Measurements from ENCODE around the gene NLK. TPM values are rescaled to one million over a fixed set of nuclear protein-coding genes. Genes with fewer than 3 reads are reported as not detected.
"Not testable (repeated sequence)": the region's sequence is repeated elsewhere in the genome, so short reads cannot be mapped to it uniquely, and the experiment has no call there.

NLK gene
- total RNA-seq, 1 experiment from 2014 or later, result 8.5 TPM

- peaks cover 10% of the 10 kb centered on the region for H3K36me3 ChIP-seq
- peak; percentile 6 for DNase-seq
- peaks cover 10% of the 10 kb centered on the region for H3K9me3 ChIP-seq
- H3K27me3 ChIP-seq, result no peaks in the 10 kb centered on the region
- H3K4me3 ChIP-seq, result no peak overlapping the region
Observed at GRCh38 chr17:28086519-28086918, 44.0 kb downstream of the NLK start.

- H3K36me3 ChIP-seq, result peaks cover 10% of the 10 kb centered on the region
- DNase-seq, result no peak
- H3K4me3 ChIP-seq, result no peak overlapping the region
- H3K27me3 ChIP-seq, result no peaks in the 10 kb centered on the region
- peaks cover 10% of the 10 kb centered on the region for H3K9me3 ChIP-seq
Observed at GRCh38 chr17:28087743-28088142, 45.3 kb downstream of the NLK start.

DNA sequence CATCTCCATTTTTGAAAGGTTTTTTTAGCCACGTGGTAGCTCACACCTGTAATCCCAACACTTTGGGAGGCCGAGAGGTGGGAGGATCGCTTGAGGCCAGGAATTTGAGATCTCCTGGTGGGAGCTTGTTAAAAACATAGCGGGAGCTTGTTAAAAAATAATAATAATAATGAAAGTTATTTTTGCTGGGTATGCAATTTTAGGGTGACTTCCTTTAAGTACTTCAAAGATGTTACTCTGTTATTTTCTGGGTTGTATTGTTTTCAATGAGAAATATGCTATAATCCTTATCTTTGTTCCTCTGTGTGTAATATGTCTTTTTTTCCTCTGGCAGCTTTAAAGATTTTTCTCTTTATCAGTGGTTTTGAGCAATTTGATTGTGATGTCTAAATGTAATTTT is 48.1 kb downstream of the NLK start:
- no peak for DNase-seq
- H3K4me3 ChIP-seq, result no peak overlapping the region
- peaks cover 7% of the 10 kb centered on the region for H3K36me3 ChIP-seq
- H3K9me3 ChIP-seq, result peaks cover 10% of the 10 kb centered on the region
- no peaks in the 10 kb centered on the region for H3K27me3 ChIP-seq

DNA sequence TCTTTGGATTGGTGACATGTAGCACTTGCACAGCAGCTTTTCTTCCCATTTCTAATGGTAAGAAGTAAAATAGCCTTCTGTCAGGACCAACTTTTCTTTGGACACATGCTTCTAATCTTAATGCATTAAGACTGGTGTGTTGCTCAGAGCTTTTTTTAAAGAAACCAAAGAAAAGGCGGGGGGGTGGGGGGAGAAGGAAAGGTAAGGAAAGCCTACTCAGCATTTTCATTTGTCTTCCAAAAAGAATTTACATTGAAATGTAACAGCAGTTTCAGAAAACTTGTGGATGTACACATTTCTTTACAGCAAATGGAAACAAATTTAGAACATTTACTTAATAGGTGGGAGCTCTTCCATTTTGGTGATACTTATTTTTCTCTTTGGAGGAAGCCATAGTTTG is 49.6 kb downstream of the NLK start:
- Histone ChIP-seq H3K36me3 (peaks cover 7% of the 10 kb centered on the region), H3K27me3 (no peaks in the 10 kb centered on the region), H3K4me3 (no peak overlapping the region), H3K9me3 (peaks cover 10% of the 10 kb centered on the region)
- no peak for DNase-seq

DNA sequence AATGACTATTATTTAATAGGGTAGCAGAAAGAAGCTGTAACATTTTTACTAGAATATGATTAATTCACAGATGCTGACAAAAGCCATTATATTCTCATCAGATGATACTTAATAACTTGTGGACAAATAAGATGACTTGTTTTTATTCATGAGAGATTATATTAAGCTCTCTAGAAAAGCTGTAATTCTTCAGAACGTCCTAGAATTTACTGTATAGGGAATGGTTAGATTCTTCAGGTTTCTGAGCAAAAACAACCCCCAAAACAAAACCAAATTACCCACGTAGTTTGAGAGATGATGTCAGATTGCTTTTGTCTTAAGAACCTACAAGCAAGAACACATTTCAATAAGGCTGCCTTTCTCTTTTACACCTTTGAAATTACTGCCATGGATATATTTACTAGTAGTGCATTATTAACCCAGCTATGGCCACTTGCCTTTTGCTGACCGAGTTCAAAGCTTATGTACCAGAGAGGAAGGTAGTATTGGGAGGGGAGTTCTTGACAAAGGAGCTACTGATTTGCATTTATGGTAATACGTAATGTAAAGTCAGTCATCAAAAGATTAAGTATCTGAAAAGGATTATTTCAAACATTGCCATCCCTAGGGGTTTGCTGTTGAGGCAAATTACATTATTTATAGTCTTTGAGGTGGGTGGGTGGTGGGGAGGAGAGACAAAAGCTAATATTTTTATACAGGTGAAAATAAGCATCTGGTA is 51.7 kb downstream of the NLK start:
- Histone ChIP-seq H3K9me3 (peaks cover 10% of the 10 kb centered on the region), H3K36me3 (peaks cover 2% of the 10 kb centered on the region), H3K27me3 (no peaks in the 10 kb centered on the region), H3K4me3 (no peak overlapping the region)
- no peak for DNase-seq

- Histone ChIP-seq H3K36me3 (peaks cover 13% of the 10 kb centered on the region), H3K4me3 (no peak overlapping the region), H3K27me3 (no peaks in the 10 kb centered on the region), H3K9me3 (0 out of 2 replicates have a peak, but pooled peaks cover 4% of the 10 kb centered on the region)
- DNase-seq, result no peak
Observed at GRCh38 chr17:28096756-28097155, 54.3 kb downstream of the NLK start.

GRCh38 chr17:28097254-28097653 is 54.8 kb downstream of the NLK start:
- no peaks in the 10 kb centered on the region for H3K27me3 ChIP-seq
- peaks cover 17% of the 10 kb centered on the region for H3K36me3 ChIP-seq
- H3K9me3 ChIP-seq, result 0 out of 2 replicates have a peak, but pooled peaks cover 7% of the 10 kb centered on the region
- DNase-seq, result no peak
- no peak overlapping the region for H3K4me3 ChIP-seq

DNA sequence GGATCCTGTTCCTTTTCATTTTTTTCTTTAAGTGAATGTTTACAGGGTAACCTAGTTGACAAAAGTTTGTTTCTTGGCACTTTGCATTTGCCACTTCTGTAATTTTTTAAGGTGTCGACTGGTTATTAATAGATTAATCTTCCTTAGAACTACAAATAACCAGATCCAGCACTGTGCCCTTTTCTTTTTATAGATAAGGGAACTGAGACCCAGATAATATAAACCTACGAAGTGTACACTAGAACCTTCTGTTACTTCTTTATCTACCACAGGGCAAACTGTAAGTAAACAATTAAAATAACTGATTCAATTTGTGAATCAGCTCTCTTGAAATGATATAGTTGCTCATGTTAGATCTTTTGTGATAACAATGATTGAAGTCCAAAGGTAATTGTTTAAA is 55.4 kb downstream of the NLK start:
- H3K4me3 ChIP-seq, result no peak overlapping the region
- no peaks in the 10 kb centered on the region for H3K27me3 ChIP-seq
- 0 out of 2 replicates have a peak, but pooled peaks cover 8% of the 10 kb centered on the region for H3K9me3 ChIP-seq
- no peak for DNase-seq
- peaks cover 17% of the 10 kb centered on the region for H3K36me3 ChIP-seq

DNA sequence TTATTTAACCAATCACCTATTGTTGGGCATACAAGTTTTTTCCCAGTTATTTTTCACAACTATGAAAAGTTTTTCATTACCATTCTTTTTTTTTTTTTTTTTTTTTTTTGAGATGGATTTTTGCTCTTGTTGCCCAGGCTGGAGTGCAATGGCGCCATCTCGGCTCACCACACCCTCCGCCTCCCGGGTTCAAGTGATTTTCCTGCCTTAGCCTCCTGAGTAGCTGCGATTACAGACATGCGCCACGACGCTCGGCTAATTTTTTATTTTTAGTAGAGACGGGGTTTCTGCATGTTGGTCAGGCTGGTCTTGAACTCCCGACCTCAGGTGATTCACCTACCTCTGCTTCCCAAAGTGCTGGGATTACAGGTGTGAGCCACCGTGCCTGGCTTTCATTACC is 56.1 kb downstream of the NLK start:
- DNase-seq, result not testable (repeated sequence)

GRCh38 chr17:28100251-28100650 is 57.8 kb downstream of the NLK start:
- Histone ChIP-seq H3K9me3 (0 out of 2 replicates have a peak, but pooled peaks cover 8% of the 10 kb centered on the region), H3K27me3 (no peaks in the 10 kb centered on the region), H3K36me3 (peaks cover 23% of the 10 kb centered on the region), H3K4me3 (no peak overlapping the region)
- no peak for DNase-seq

More for the DNA sequence above, 56.1 kb downstream of the NLK start:
- peaks cover 23% of the 10 kb centered on the region for H3K36me3 ChIP-seq
- H3K4me3 ChIP-seq, H3K9me3 ChIP-seq, H3K27me3 ChIP-seq: not testable (repeated sequence)

DNA sequence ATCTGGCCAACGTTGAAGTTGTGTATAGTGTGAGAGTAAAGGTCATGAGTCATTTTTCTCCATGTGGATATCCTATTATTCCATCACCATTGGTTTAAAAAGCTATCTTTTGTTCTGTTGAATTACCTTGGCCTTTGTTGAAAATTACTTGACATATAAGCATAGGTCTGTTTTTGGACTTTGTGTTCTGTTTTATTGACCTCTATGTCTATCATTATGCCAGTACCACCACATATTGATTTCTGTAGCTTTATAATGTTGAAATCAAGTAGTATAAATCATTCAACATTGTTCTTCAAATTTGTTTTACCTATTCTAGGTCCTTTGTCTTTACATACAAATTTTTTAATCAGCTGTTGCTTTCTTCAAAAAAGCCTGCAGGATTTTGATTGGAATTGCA is 58.5 kb downstream of the NLK start:
- no peak overlapping the region for H3K4me3 ChIP-seq
- H3K36me3 ChIP-seq, result peaks cover 23% of the 10 kb centered on the region
- 0 out of 2 replicates have a peak, but pooled peaks cover 8% of the 10 kb centered on the region for H3K9me3 ChIP-seq
- no peak for DNase-seq
- H3K27me3 ChIP-seq, result no peaks in the 10 kb centered on the region

DNA sequence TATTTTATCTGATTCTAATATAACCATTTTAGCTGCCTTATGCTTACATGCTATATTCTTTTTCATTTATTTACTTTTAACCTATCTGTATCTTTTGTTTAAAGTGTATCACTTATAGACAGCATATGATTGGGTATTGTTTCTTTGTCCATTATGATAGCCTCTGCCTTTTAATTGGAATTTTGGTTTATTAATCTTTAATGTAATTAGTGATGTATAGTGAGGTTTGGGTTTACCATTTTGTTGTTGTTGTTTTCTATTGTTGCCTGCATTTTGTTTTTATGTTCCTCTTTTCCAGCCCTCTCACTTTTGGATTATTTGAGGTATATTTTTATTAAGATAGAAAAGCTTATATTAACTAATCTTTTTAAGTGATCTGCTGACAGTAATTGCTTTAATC is 59.4 kb downstream of the NLK start:
- Histone ChIP-seq H3K36me3 (peaks cover 23% of the 10 kb centered on the region), H3K4me3 (no peak overlapping the region), H3K9me3 (0 out of 2 replicates have a peak, but pooled peaks cover 8% of the 10 kb centered on the region), H3K27me3 (no peaks in the 10 kb centered on the region)
- DNase-seq, result no peak

GRCh38 chr17:28105501-28105900 is 63.0 kb downstream of the NLK start:
- H3K4me3 ChIP-seq, result no peak overlapping the region
- H3K27me3 ChIP-seq, result no peaks in the 10 kb centered on the region
- DNase-seq, result no peak
- peaks cover 20% of the 10 kb centered on the region for H3K36me3 ChIP-seq
- H3K9me3 ChIP-seq, result peaks cover 12% of the 10 kb centered on the region; the same call in 1 of the 2 replicates

DNA sequence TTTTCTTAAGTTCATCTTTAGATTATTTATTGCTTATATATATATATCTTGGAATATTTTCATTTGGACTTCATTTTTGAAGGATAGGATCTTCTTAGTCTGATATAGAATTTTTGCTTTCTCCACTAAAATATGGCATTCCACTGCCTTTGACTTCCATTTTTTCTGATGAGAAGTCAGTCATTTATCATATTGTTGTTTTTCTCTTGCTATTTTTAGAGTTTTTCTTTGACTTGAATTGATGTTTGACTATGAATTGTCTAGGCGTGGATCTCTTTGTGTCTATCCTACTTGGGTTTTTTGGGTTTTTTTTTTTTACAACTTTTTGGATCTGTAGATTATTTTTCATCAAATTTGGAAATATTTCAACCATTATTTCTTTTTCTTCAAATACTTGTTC is 67.7 kb downstream of the NLK start:
- no peaks in the 10 kb centered on the region; the same call in 1 of the 2 replicates for H3K36me3 ChIP-seq
- no peak overlapping the region for H3K4me3 ChIP-seq
- H3K9me3 ChIP-seq, result peaks cover 4% of the 10 kb centered on the region; the same call in 1 of the 2 replicates
- DNase-seq, result no peak
- no peaks in the 10 kb centered on the region for H3K27me3 ChIP-seq

- peaks cover 4% of the 10 kb centered on the region; the same call in 1 of the 2 replicates for H3K9me3 ChIP-seq
- no peaks in the 10 kb centered on the region; the same call in 1 of the 2 replicates for H3K36me3 ChIP-seq
- DNase-seq, result peak; percentile 13
- H3K27me3 ChIP-seq, result no peaks in the 10 kb centered on the region
- H3K4me3 ChIP-seq, result no peak overlapping the region
Observed at GRCh38 chr17:28112181-28112580, 69.7 kb downstream of the NLK start.

DNA sequence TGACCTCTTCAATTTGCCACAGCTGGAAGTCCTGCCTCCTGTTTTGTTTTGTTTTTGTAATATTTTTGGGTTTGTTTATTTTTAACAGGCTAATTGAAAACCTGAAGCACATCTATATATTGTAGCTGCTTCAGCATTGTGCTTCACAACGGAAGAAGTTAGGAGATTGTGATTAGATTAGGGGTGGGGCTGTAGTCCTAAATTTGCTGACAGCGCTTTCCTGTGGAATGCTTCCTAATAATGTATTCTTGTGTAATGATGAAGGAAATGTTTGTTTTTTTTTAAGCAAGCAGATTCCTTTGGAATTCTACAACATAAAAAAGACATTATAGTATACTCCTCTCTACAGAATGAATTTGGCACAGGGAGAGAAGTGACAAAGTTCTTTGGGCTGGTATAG is 70.1 kb downstream of the NLK start:
- Histone ChIP-seq H3K27me3 (no peaks in the 10 kb centered on the region), H3K4me3 (no peak overlapping the region), H3K36me3 (no peaks in the 10 kb centered on the region; the same call in 1 of the 2 replicates), H3K9me3 (peaks cover 4% of the 10 kb centered on the region; the same call in 1 of the 2 replicates)
- no peak for DNase-seq

- Histone ChIP-seq H3K36me3 (no peaks in the 10 kb centered on the region; the same call in 1 of the 2 replicates), H3K27me3 (no peaks in the 10 kb centered on the region), H3K9me3 (peaks cover 4% of the 10 kb centered on the region; the same call in 1 of the 2 replicates), H3K4me3 (no peak overlapping the region)
- DNase-seq, result no peak
Observed at GRCh38 chr17:28113269-28113668, 70.8 kb downstream of the NLK start.

DNA sequence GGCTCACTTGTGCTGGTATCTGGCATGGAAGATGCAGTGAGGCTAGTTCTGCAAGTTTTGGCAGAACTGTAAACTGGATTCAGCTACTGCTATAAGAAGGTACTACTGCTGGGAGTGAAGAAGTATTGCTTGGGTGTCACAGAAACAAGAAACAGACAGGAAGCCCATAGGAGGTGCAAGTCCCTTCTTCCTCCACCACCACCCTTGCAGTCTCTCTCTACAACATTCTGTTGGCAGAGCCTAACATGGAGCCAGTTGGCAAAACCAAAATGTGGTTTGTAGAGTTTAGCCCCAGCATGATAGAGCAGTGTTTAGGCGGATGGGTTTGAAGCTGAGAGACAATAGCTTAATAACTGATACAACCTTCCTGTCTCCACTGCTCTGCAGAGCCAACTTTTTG is 72.6 kb downstream of the NLK start:
- no peak for DNase-seq
- H3K9me3 ChIP-seq, result no peaks in the 10 kb centered on the region; the same call in 1 of the 2 replicates
- H3K4me3 ChIP-seq, result no peak overlapping the region
- H3K27me3 ChIP-seq, result no peaks in the 10 kb centered on the region
- no peaks in the 10 kb centered on the region; the same call in 1 of the 2 replicates for H3K36me3 ChIP-seq
